ENCODE data around the gene PRELID1.

The PRELID1 gene

GRCh38 chr5:177328545-177329231 is 25.1 kb downstream of the PRELID1 start:
- H3K4me2 ChIP-seq, result no peak overlapping the region
- no peak overlapping the region for H3K4me3 ChIP-seq (IDR thresholded peaks at IDR 0.05; ENCODE audit: insufficient read depth, low read depth, low read length)
- no peaks in the 10 kb centered on the region for H3K4me1 ChIP-seq (ENCODE audit: low read depth, poor library complexity, severe bottlenecking)
- H3K36me3 ChIP-seq (ENCODE audit: insufficient read depth), result no peaks in the 10 kb centered on the region
- no peaks in the 10 kb centered on the region for H3K79me2 ChIP-seq (ENCODE audit: insufficient read depth, low read depth)
- H4K20me1 ChIP-seq (ENCODE audit: insufficient read depth), result no peaks in the 10 kb centered on the region
- H3K9ac ChIP-seq, result no peak overlapping the region
- TF ChIP-seq CTCF (conservative IDR thresholded peaks at IDR 0.05; ENCODE audit: low read depth, low read length), result no peak
- no peaks in the 10 kb centered on the region for H3K27me3 ChIP-seq (ENCODE audit: insufficient read depth, low read depth)
- no peak overlapping the region for H3K27ac ChIP-seq
- H2AFZ ChIP-seq (ENCODE audit: low read depth), result no peak overlapping the region

- TF ChIP-seq CTCF (conservative IDR thresholded peaks at IDR 0.05; ENCODE audit: low read depth, low read length), result no peak
- Histone ChIP-seq H3K4me1 (ENCODE audit: low read depth, poor library complexity, severe bottlenecking) (no peaks in the 10 kb centered on the region), H3K27me3 (ENCODE audit: insufficient read depth, low read depth) (no peaks in the 10 kb centered on the region), H3K4me2 (no peak overlapping the region), H3K9ac (no peak overlapping the region), H3K4me3 (IDR thresholded peaks at IDR 0.05; ENCODE audit: insufficient read depth, low read depth, low read length) (no peak overlapping the region), H4K20me1 (ENCODE audit: insufficient read depth) (no peaks in the 10 kb centered on the region), H3K27ac (no peak overlapping the region), H3K79me2 (ENCODE audit: insufficient read depth, low read depth) (no peaks in the 10 kb centered on the region), H3K36me3 (ENCODE audit: insufficient read depth) (no peaks in the 10 kb centered on the region), H2AFZ (ENCODE audit: low read depth) (no peak overlapping the region)
Measured at GRCh38 chr5:177329883-177330282, 26.3 kb downstream of the PRELID1 start.

GRCh38 chr5:177330991-177331842 is 27.6 kb downstream of the PRELID1 start:
- Histone ChIP-seq H3K79me2 (ENCODE audit: insufficient read depth, low read depth) (no peaks in the 10 kb centered on the region), H3K36me3 (ENCODE audit: insufficient read depth) (no peaks in the 10 kb centered on the region), H3K9ac (no peak overlapping the region), H3K4me2 (no peak overlapping the region), H3K27me3 (ENCODE audit: insufficient read depth, low read depth) (no peaks in the 10 kb centered on the region), H4K20me1 (ENCODE audit: insufficient read depth) (no peaks in the 10 kb centered on the region), H3K27ac (no peak overlapping the region), H2AFZ (ENCODE audit: low read depth) (no peak overlapping the region), H3K4me3 (IDR thresholded peaks at IDR 0.05; ENCODE audit: insufficient read depth, low read depth, low read length) (no peak overlapping the region), H3K4me1 (ENCODE audit: low read depth, poor library complexity, severe bottlenecking) (no peaks in the 10 kb centered on the region)
- no peak for TF ChIP-seq CTCF (conservative IDR thresholded peaks at IDR 0.05; ENCODE audit: low read depth, low read length)

- H3K4me1 ChIP-seq (ENCODE audit: low read depth, poor library complexity, severe bottlenecking), result no peaks in the 10 kb centered on the region
- H3K36me3 ChIP-seq (ENCODE audit: insufficient read depth), result no peaks in the 10 kb centered on the region
- H3K27me3 ChIP-seq (ENCODE audit: insufficient read depth, low read depth), result no peaks in the 10 kb centered on the region
- H3K4me2 ChIP-seq, result no peak overlapping the region
- no peak for TF ChIP-seq CTCF (conservative IDR thresholded peaks at IDR 0.05; ENCODE audit: low read depth, low read length)
- H3K4me3 ChIP-seq (IDR thresholded peaks at IDR 0.05; ENCODE audit: insufficient read depth, low read depth, low read length), result no peak overlapping the region
- no peak overlapping the region for H2AFZ ChIP-seq (ENCODE audit: low read depth)
- H3K9ac ChIP-seq, result no peak overlapping the region
- H4K20me1 ChIP-seq (ENCODE audit: insufficient read depth), result no peaks in the 10 kb centered on the region
- no peak overlapping the region for H3K27ac ChIP-seq
- H3K79me2 ChIP-seq (ENCODE audit: insufficient read depth, low read depth), result no peaks in the 10 kb centered on the region
Measured at GRCh38 chr5:177332031-177332895, 28.7 kb downstream of the PRELID1 start.

All from KMS-11 (cell line).